Endothelial cell (in vitro differentiated cells): ENCODE data around the gene PHKG2. TPM values are rescaled to one million over a fixed set of nuclear protein-coding genes. Genes with fewer than 3 reads are reported as not detected.

ENCODE experiments used
- DNase-seq: peaks from one replicate; pipeline ENCODE4 v3.0.0; 2021; ENCODE audit warnings: low spot score
- H3K27ac Mint-ChIP-seq: one replicate; pipeline ENCODE4 v1.8.0; 2021; ENCODE audit warnings: mixed read lengths, inconsistent platforms; ENCODE audit not compliant: unreplicated experiment
- H3K27me3 Mint-ChIP-seq: one replicate; pipeline ENCODE4 v1.8.0; 2021; ENCODE audit warnings: mild to moderate bottlenecking, moderate library complexity, mixed read lengths, inconsistent platforms; ENCODE audit not compliant: unreplicated experiment
- H3K36me3 Mint-ChIP-seq: one replicate; pipeline ENCODE4 v1.8.0; 2021; ENCODE audit warnings: mild to moderate bottlenecking, low read depth, mixed read lengths, inconsistent platforms; ENCODE audit not compliant: unreplicated experiment
- H3K4me1 Mint-ChIP-seq: one replicate; pipeline ENCODE4 v1.8.0; 2021; ENCODE audit warnings: mild to moderate bottlenecking, mixed read lengths, inconsistent platforms; ENCODE audit not compliant: unreplicated experiment
- H3K4me3 Mint-ChIP-seq: one replicate; pipeline ENCODE4 v1.8.0; 2021; ENCODE audit warnings: mild to moderate bottlenecking, mixed read lengths, inconsistent platforms; ENCODE audit not compliant: unreplicated experiment
- H3K9me3 Mint-ChIP-seq: one replicate; pipeline ENCODE4 v1.8.0; 2021; ENCODE audit warnings: mixed read lengths, inconsistent platforms; ENCODE audit not compliant: unreplicated experiment
- CTCF ChIP-seq: fragments of 200-600 bp; sonication (generic); IDR thresholded peaks from one replicate; pipeline ENCODE4 v1.5.0; 2021; ENCODE audit warnings: antibody characterized with exemption; ENCODE audit not compliant: unreplicated experiment
- total RNA-seq: library from RNA; stranded (reverse); fragmentation: NEBNext Ultra II Directional; extraction: Animal tissue kit (Norgen Biotek cat#: 25700); gene quantifications from one replicate; pipeline ENCODE4 v1.2.1, GENCODE V29; 2021; ENCODE audit not compliant: unreplicated experiment

Gene PHKG2
- total RNA-seq, 1 donor from 2014 or later, result 27.5 TPM

GRCh38 chr16:30755955-30756780, 7.9 kb downstream of the PHKG2 start:
- Mint-ChIP-seq H3K27me3 (peaks cover 10% of the 10 kb centered on the region), H3K36me3 (peaks cover 27% of the 10 kb centered on the region), H3K4me1 (peaks cover 8% of the 10 kb centered on the region), H3K9me3 (no peaks in the 10 kb centered on the region), H3K4me3 (peak overlapping the region; percentile 51), H3K27ac (no peak overlapping the region)
- TF ChIP-seq CTCF, result no peak
- no peak for DNase-seq

GRCh38 chr16:30756781-30757100, 8.5 kb downstream of the PHKG2 start:
- Mint-ChIP-seq H3K9me3 (no peaks in the 10 kb centered on the region), H3K27ac (no peak overlapping the region), H3K36me3 (peaks cover 22% of the 10 kb centered on the region), H3K27me3 (peaks cover 11% of the 10 kb centered on the region), H3K4me3 (no peak overlapping the region), H3K4me1 (peaks cover 8% of the 10 kb centered on the region)
- TF ChIP-seq CTCF, result no peak
- no peak for DNase-seq

GRCh38 chr16:30757316-30757715, 9.1 kb downstream of the PHKG2 start:
- Mint-ChIP-seq H3K4me1 (peaks cover 8% of the 10 kb centered on the region), H3K27ac (no peak overlapping the region), H3K36me3 (peaks cover 22% of the 10 kb centered on the region), H3K27me3 (peaks cover 11% of the 10 kb centered on the region), H3K4me3 (no peak overlapping the region), H3K9me3 (no peaks in the 10 kb centered on the region)
- no peak for TF ChIP-seq CTCF
- DNase-seq, result no peak

GRCh38 chr16:30758988-30759491, 10.8 kb downstream of the PHKG2 start:
- Mint-ChIP-seq H3K4me3 (peak overlapping the region; percentile 67), H3K27me3 (peaks cover 17% of the 10 kb centered on the region), H3K4me1 (peaks cover 21% of the 10 kb centered on the region), H3K9me3 (no peaks in the 10 kb centered on the region), H3K27ac (no peak overlapping the region), H3K36me3 (peaks cover 31% of the 10 kb centered on the region)
- TF ChIP-seq CTCF, result no peak
- no peak for DNase-seq

GRCh38 chr16:30760001-30760559, 11.9 kb downstream of the PHKG2 start:
- H3K27me3 Mint-ChIP-seq, result peaks cover 17% of the 10 kb centered on the region
- peaks cover 34% of the 10 kb centered on the region for H3K36me3 Mint-ChIP-seq
- no peak overlapping the region for H3K4me3 Mint-ChIP-seq
- TF ChIP-seq CTCF, result no peak
- no peak for DNase-seq
- peaks cover 21% of the 10 kb centered on the region for H3K4me1 Mint-ChIP-seq
- no peaks in the 10 kb centered on the region for H3K9me3 Mint-ChIP-seq
- H3K27ac Mint-ChIP-seq, result no peak overlapping the region
